Right cardiac atrium (tissue), 5 donors: ENCODE data around the gene PLEKHM3. TPM values are rescaled to one million over a fixed set of nuclear protein-coding genes. Genes with fewer than 3 reads are reported as not detected.

Source experiments
- ATAC-seq, 2 donors: fragments of 200-7000 bp; cut with Tn5 transposase; one replicate each; pipeline versions ENCODE4 v1.8.0 to v1.9.1; 2020; ENCODE audit warnings: moderate library complexity in 2 of 2, mild to moderate bottlenecking in 1 of 2
- DNase-seq, 3 donors: peaks; one replicate each; pipeline ENCODE4 v3.0.0-alpha.2; 2020
- H3K27ac ChIP-seq: one replicate; pipeline ENCODE4 v1.5.1; 2013; ENCODE audit warnings: mild to moderate bottlenecking, low read length, control low read depth, moderate library complexity
- H3K27me3 ChIP-seq: one replicate; pipeline ENCODE4 v1.6.1; 2013; ENCODE audit not compliant: control insufficient read depth, insufficient read depth
- H3K4me1 ChIP-seq: one replicate; pipeline ENCODE4 v1.6.1; 2013; ENCODE audit warnings: low read length; ENCODE audit not compliant: control insufficient read depth, insufficient read depth
- H3K4me3 ChIP-seq: one replicate; pipeline ENCODE4 v1.5.1; 2013; ENCODE audit warnings: low read length, control low read depth
- H3K9me3 ChIP-seq: one replicate; pipeline ENCODE4 v1.6.1; 2013; ENCODE audit warnings: low read length; ENCODE audit not compliant: control insufficient read depth
- WGBS: extraction: QIAGEN DNeasy Blood & Tissue Kit; methylation state at CpG from one replicate; pipeline ENCODE4 v1.1.7; 2013; 5-methylcytosine and 5-hydroxymethylcytosine counted together
- intact Hi-C, 4 donors: fragments of 100-400 bp; cut with DNase I; formaldehyde crosslinking; loops; one replicate each; pipeline versions ENCODE4 v1.11.0 to v1.14.0; 2022 to 2023
- polyA plus RNA-seq: library from polyadenylated mRNA; stranded (reverse); fragments of 200-250 nt; gene quantifications from one replicate; pipeline ENCODE4 v1.2.3, GENCODE V29; 2013
- total RNA-seq, 4 donors: library from RNA; stranded (reverse); fragmentation: NEBNext Ultra II Directional; extraction: Animal tissue kit (Norgen Biotek cat#: 25700); gene quantifications; one replicate each; pipeline ENCODE4 v1.2.1, GENCODE V29; 2021
- donor health status: healthy with polysubstance abuse.
- donor health status: DM: no; HTN: yes; CAD: no.
- donor health status: DM: no; HTN: no; CAD: no.
- donor health status: DM: no; HTN: yes; CAD: no; lungs with severe emphysema.
- donor health status: DM: yes; HTN: yes; CAD: no.

The PLEKHM3 gene
- total and polyA plus RNA-seq, 5 donors: 6.8 to 14.7 (median 12.9) TPM

DNA sequence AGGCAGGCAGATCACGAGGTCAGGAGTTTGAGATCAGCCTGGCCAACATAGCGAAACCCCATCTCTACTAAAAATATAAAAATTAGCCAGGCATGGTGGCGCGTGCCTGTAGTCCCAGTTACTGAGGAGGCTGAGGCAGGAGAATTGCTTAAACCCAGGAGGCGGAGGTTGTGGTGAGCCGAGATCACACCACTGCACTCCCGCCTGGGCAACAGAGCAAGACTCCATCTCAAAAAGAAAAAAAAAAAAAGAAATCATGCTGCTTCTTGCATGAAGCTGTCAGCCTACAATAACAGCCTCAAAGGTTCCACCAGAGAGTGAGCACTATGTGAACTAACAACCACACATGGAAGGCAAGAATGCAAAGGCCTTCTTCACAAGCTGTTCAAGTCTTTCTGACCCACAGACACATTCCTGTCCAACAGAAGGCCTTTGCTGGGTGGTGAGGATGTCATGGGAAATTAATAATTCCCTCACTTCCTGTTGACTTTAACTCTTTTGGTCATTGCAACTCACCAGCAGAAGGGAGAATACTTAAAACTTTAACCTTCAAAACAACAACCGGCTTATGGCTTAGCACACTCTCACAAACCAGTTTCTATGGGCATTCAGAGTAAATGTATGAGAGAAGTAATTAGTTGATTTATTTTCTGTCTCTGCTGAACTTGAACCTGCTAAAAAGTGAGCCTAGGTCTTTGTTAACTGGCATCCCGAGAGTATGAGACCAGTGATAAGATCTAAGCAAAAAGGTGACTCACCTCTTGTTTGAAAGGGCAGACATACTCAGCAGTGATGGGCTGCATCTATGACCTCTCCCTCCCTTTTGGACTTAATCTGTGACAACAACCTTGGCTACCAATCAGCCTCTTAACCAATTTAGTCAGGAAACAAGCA is 11.8 kb downstream of the PLEKHM3 start:
- intact Hi-C loops: no loop called here
- H3K4me1 ChIP-seq: peaks cover 8% of the 10 kb centered on the region
- no peak overlapping the region for H3K4me3 ChIP-seq
- no peak for DNase-seq
- peak overlapping the region; percentile 67 for H3K27ac ChIP-seq
- no peaks in the 10 kb centered on the region for H3K9me3 ChIP-seq
- no peak for ATAC-seq
- no peaks in the 10 kb centered on the region for H3K27me3 ChIP-seq
- WGBS: 88% methylated on average over 9 of the region's 9 CpGs

DNA sequence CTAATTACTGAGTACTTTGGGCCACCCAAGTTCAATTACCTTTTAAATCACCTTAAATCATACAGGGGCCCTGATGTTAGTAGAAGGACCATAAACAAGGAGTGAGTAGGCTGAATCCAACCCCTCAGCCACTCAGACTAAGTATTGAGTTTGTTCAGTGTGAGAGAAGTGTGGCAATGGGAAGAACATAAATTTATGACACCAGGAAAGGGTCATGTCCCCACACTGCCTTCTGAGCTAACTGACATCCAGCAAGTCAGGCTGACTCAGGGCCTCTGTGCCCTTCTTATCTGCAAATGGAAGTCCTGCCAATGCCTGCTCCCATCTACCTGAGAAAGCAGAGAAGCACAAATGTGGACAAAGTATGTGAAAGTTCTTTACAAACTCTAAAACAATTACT is 12.9 kb downstream of the PLEKHM3 start:
- H3K9me3 ChIP-seq: no peaks in the 10 kb centered on the region
- H3K4me3 ChIP-seq: no peak overlapping the region
- H3K27ac ChIP-seq: peak overlapping the region; percentile 74
- intact Hi-C loops: no loop called here
- peak; percentile 36 to 40 for ATAC-seq
- no peak for DNase-seq
- H3K27me3 ChIP-seq: no peaks in the 10 kb centered on the region
- peaks cover 5% of the 10 kb centered on the region for H3K4me1 ChIP-seq

GRCh38 chr2:208010506-208010905 is 14.8 kb downstream of the PLEKHM3 start:
- H3K4me1 ChIP-seq: peaks cover 8% of the 10 kb centered on the region
- H3K27ac ChIP-seq: no peak overlapping the region
- H3K9me3 ChIP-seq: no peaks in the 10 kb centered on the region
- intact Hi-C loops: no loop called here
- ATAC-seq (no peak), DNase-seq (no peak)
- no peak overlapping the region for H3K4me3 ChIP-seq
- no peaks in the 10 kb centered on the region for H3K27me3 ChIP-seq

- DNase-seq: no peak
- no peak for ATAC-seq
- H3K9me3 ChIP-seq: no peaks in the 10 kb centered on the region
- H3K27me3 ChIP-seq: no peaks in the 10 kb centered on the region
- WGBS: 83% methylated on average over 5 of the region's 5 CpGs
- intact Hi-C loops: no loop called here
- H3K4me1 ChIP-seq: peaks cover 5% of the 10 kb centered on the region
- no peak overlapping the region for H3K27ac ChIP-seq
- no peak overlapping the region for H3K4me3 ChIP-seq
Measured at GRCh38 chr2:208006833-208007232, 18.5 kb downstream of the PLEKHM3 start.

GRCh38 chr2:208006337-208006736 is 19.0 kb downstream of the PLEKHM3 start:
- H3K4me3 ChIP-seq: no peak overlapping the region
- H3K9me3 ChIP-seq: no peaks in the 10 kb centered on the region
- H3K27ac ChIP-seq: no peak overlapping the region
- intact Hi-C loops: no loop called here
- H3K4me1 ChIP-seq: peaks cover 7% of the 10 kb centered on the region
- WGBS: 83% methylated on average over 3 of the region's 3 CpGs
- ATAC-seq (no peak), DNase-seq (no peak)
- H3K27me3 ChIP-seq: no peaks in the 10 kb centered on the region

DNA sequence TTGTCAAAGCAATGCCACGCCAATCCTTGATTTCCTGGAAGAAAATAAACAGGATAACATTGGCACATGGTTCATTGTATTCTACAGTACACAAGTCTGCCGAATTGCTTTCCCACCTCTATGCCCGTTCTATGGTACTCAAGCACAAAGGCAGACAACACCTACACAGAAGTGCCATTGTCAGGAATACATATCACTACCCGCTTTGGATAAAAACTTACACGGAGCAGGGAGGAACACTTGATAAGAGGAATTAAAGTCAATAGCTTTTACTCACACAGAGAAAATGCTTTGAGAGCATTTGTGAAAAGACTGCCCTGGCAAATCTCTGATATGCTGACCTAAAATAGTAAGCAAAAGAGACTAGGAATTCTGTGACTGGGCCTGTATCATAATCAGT is 23.4 kb downstream of the PLEKHM3 start:
- H3K27me3 ChIP-seq: no peaks in the 10 kb centered on the region
- no peaks in the 10 kb centered on the region for H3K9me3 ChIP-seq
- 63% methylated on average over 5 of the region's 5 CpGs for WGBS
- intact Hi-C loops: no loop called here
- no peak for DNase-seq
- peak overlapping the region; percentile 7 for H3K27ac ChIP-seq
- no peak for ATAC-seq
- peaks cover 8% of the 10 kb centered on the region for H3K4me1 ChIP-seq
- H3K4me3 ChIP-seq: no peak overlapping the region

DNA sequence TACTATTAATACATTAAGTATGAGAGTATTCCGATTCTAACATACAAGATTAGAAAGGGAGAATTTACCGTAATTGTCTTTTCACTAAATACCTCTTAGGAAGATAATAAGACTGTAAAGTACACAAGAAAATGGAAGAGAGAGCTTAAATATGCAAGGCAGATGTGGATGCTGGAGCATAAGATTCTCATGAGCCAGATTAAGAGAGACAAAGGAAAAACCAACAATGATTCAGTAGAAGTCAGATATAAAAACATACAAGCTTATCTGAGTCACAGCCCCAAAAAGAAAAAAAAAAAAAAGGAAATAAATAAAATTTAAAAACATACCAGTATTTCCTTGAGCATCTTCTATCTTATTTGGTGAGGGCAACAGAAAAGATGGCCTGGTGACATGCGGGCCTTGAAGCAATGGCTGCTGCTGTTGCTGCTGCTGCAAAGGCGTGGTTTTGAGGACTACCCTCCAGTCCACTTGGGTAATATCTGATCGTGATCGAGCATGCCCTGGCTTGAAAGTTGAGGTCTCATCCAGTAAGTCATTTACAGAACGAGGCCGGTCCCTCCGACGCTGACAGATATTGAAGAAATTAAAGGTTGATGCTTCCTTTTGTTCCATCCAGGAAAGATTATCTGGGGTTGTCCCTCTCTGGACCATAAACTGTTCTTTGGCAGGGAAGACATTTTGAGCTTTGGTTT is 24.5 kb downstream of the PLEKHM3 start:
- intact Hi-C loops: no loop called here
- 97% methylated on average over 10 of the region's 10 CpGs for WGBS
- Histone ChIP-seq H3K27ac (no peak overlapping the region), H3K27me3 (no peaks in the 10 kb centered on the region), H3K9me3 (no peaks in the 10 kb centered on the region), H3K4me1 (peaks cover 8% of the 10 kb centered on the region), H3K4me3 (no peak overlapping the region)
- ATAC-seq (no peak), DNase-seq (no peak)

GRCh38 chr2:207996848-207997247 is 28.5 kb downstream of the PLEKHM3 start:
- intact Hi-C loops: no loop called here
- Histone ChIP-seq H3K27ac (no peak overlapping the region), H3K27me3 (no peaks in the 10 kb centered on the region), H3K4me1 (peaks cover 5% of the 10 kb centered on the region), H3K9me3 (no peaks in the 10 kb centered on the region), H3K4me3 (no peak overlapping the region)
- DNase-seq (no peak), ATAC-seq (no peak)
- 90% methylated on average over 2 of the region's 2 CpGs for WGBS

GRCh38 chr2:207995887-207996286 is 29.4 kb downstream of the PLEKHM3 start:
- no peak overlapping the region for H3K27ac ChIP-seq
- H3K4me3 ChIP-seq: no peak overlapping the region
- WGBS: 47% methylated on average over 3 of the region's 3 CpGs
- no peaks in the 10 kb centered on the region for H3K9me3 ChIP-seq
- peaks cover 4% of the 10 kb centered on the region for H3K4me1 ChIP-seq
- no peak for ATAC-seq
- H3K27me3 ChIP-seq: no peaks in the 10 kb centered on the region
- intact Hi-C loops: no loop called here
- DNase-seq: no peak

DNA sequence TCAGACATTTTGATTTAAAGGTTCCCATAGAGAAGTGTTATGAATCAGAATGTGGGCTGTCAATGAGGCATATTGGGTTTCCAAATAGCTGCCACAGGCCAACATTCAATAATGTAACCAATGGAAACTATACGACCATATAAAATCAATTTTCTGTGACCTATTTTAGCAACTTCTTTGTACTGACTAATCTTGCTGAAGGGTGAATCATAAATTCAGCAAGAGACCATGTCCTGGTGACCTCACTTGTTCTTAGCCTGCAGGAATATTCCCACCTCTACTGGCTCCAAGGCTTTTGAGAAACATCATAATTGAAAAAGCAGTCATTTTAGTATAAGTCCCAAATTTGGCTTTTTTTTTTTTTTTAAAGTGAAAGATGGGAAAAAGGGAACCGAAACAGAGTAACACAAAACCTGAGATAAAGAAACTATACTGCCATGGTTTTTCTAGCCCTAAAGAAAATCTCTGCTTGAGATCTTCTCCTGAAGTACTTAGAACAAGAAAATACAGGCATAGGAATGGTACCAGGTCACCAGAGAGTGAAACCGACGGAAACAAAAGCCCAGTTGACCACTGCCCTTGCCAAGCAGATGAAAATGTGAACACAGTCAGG is 32.1 kb downstream of the PLEKHM3 start:
- H3K27me3 ChIP-seq: no peaks in the 10 kb centered on the region
- peaks cover 4% of the 10 kb centered on the region for H3K4me1 ChIP-seq
- WGBS: 90% methylated on average over 4 of the region's 4 CpGs
- no peaks in the 10 kb centered on the region for H3K9me3 ChIP-seq
- intact Hi-C loops: no loop called here
- DNase-seq (no peak), ATAC-seq (no peak)
- no peak overlapping the region for H3K27ac ChIP-seq
- no peak overlapping the region for H3K4me3 ChIP-seq

GRCh38 chr2:207991944-207992343 is 33.4 kb downstream of the PLEKHM3 start:
- H3K27me3 ChIP-seq: no peaks in the 10 kb centered on the region
- ATAC-seq (no peak), DNase-seq (no peak)
- no peaks in the 10 kb centered on the region for H3K9me3 ChIP-seq
- H3K27ac ChIP-seq: no peak overlapping the region
- WGBS: 94% methylated on average over 1 of the region's 1 CpG
- no peak overlapping the region for H3K4me3 ChIP-seq
- H3K4me1 ChIP-seq: no peaks in the 10 kb centered on the region
- intact Hi-C loops: no loop called here
